Fibroblast of the aortic adventitia (primary cell): ENCODE measurements around the gene TREH. TPM values are rescaled to one million over a fixed set of nuclear protein-coding genes. Genes with fewer than 3 reads are reported as not detected.
"Not testable (repeated sequence)": the region's sequence is repeated elsewhere in the genome, so short reads cannot be mapped to it uniquely, and the experiment has no call there.

Experiments
- DNase-seq: peaks from one replicate; pipeline ENCODE4 v3.0.0-alpha.2; 2010; ENCODE audit warnings: low read depth
- H3K4me3 ChIP-seq: 2 replicates; pipeline ENCODE4 v1.5.1; 2011; ENCODE audit warnings: low read depth, mild to moderate bottlenecking, control low read depth, low read length, moderate library complexity
- total RNA-seq: library from RNA; depleted of rRNA; stranded (reverse); fragments of >200 nt; gene quantifications from 2 replicates; pipeline ENCODE4 v1.2.3, GENCODE V29; 2012; ENCODE audit warnings: low replicate concordance
- TF ChIP-seq, protein P1 (sequence below): IDR thresholded peaks from 2 replicates; pipeline ENCODE4 v1.5.1; 2011; ENCODE audit warnings: mild to moderate bottlenecking, low read length, control low read depth, inconsistent platforms; ENCODE audit not compliant: insufficient read depth

The TREH gene
- total RNA-seq, 1 donor: not detected

DNA sequence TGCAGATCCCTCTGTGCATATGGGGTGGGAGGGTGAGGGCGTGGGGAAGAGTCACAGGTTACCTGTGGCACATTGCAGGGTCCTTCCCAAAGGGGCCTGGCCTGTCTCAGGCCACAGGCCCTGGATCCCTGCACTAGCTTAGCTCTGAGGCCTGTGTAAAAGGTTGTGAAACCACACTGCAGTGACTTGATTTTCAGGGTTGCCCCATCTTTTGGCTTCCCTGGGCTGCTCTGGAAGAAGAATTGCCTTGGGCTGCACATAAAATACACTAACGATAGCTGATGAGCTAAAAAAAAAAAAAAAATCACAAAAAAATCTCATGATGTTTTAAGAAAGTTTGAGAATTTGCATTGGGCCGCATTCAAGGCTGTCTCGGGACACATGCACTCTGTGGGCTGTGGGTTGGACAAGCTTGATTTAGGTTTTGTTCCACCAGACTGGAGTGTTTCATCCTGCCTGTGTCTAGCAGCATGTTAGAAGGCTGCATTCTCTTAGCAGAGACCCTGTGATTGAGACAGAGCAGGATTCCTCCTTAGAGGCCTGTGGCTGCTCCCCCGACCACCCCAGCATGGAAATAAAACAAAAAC lies 35.9 kb upstream of the TREH start:
- TF ChIP-seq, protein P1, sequence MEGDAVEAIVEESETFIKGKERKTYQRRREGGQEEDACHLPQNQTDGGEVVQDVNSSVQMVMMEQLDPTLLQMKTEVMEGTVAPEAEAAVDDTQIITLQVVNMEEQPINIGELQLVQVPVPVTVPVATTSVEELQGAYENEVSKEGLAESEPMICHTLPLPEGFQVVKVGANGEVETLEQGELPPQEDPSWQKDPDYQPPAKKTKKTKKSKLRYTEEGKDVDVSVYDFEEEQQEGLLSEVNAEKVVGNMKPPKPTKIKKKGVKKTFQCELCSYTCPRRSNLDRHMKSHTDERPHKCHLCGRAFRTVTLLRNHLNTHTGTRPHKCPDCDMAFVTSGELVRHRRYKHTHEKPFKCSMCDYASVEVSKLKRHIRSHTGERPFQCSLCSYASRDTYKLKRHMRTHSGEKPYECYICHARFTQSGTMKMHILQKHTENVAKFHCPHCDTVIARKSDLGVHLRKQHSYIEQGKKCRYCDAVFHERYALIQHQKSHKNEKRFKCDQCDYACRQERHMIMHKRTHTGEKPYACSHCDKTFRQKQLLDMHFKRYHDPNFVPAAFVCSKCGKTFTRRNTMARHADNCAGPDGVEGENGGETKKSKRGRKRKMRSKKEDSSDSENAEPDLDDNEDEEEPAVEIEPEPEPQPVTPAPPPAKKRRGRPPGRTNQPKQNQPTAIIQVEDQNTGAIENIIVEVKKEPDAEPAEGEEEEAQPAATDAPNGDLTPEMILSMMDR: no peak
- H3K4me3 ChIP-seq: no peak overlapping the region
- peak; percentile 58 for DNase-seq

DNA sequence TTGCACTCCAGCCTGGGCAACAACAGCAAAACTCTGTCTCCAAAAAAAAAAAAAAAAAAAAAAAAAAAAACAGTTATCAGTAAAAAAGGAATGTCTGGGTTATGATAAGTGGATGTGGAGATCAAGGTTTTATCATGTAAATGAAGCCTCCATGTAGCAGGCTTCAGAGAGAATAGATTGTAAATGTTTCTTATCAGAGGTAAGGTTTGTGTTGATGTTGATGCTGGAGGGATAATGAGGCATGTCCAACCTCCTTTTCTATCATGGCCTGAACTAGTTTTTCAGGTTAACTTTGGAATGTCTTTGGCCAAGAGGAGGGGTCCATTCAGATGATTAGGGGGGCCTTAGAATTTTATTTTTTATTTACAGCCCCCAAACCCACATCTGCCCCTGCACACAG lies 35.4 kb upstream of the TREH start:
- TF ChIP-seq, protein P1: no peak
- no peak overlapping the region for H3K4me3 ChIP-seq
- DNase-seq: no peak

DNA sequence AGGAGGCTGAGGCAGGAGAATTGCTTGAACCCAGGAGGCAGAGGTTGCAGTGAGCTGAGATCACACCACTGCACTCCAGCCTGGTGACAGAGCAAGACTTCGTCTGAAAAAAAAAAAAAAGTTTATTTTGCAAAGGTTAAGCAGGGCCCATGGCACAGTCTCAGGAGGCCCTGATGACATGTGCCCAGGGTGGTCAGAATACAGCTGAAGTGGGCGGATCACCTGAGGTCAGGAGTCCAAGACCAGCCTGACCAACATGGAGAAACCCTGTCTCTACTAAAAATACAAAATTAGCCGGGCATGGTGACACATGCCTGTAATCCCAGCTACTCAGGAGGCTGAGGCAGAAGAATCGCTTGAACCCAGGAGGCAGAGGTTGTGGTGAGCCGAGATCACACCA lies 35.0 kb upstream of the TREH start:
- DNase-seq, H3K4me3 ChIP-seq: not testable (repeated sequence)

DNA sequence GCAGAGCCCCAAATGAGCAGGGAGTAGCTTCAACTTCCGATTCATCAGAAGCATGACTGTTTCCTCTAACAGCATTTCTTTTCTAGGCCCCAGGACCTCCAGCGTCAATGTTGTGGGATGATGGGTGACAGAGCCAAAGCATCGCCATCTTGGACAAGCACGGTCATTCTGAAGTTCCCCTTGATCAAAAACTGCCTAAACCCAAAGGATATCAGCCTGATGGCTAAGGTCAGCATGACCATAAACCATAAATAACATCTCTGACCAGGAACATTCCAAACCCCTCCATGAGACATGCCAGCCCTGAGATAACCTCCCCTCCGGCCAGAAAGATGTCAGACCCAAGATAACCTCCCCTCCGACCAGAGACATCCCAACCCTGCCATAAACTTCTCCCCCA lies 28.8 kb upstream of the TREH start:
- TF ChIP-seq, protein P1: no peak
- no peak overlapping the region for H3K4me3 ChIP-seq
- DNase-seq: no peak

DNA sequence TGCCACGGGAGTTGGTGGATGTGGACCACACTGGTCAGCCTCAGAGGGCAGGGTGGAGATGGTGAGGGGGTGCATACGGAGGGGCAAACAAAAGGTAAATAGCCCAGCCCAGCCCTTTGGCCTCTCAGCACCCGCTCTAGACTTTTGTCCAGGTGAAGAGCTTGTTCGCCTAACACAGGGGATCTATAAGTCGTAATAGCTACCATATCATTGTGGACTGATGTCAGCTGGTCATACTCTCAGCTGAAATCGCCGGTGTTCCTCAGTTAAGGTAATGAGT lies 27.0 kb upstream of the TREH start:
- TF ChIP-seq, protein P1: no peak
- no peak overlapping the region for H3K4me3 ChIP-seq
- no peak for DNase-seq

DNA sequence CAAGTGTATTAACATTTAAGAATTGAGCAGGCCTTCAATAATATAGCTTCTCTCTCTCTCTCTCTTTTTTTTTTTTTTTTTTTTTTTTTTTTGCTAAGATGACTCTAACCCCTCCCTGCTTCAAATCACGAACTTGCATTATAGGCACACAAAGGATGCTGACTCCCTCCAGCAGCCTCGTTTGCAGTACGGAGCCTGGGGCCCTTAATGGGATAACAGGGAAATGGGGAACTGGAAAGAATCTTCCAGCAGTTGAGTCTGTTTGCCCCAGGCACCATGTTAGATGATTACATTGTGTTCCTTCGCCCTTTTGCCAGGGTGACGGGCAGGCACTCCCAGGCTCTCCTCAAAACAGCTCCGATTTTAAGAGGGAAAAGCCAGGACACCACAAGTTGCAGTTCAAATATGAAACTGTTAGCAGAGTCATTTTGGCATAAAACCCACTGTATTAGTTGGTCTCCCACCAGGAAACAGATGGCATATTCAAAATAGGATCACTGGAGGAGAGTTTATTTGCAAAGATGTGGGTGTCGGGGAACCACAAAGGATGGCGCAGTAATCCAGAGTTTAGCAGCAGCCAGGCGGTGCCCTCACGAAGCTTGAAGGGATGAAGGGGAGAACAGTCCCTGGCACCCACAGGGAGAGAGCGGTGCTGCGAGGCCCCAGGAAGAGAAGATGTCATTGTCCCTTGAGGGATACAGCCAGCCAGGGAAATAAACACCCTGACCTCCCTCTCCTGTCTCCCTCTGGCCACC lies 26.5 kb upstream of the TREH start:
- TF ChIP-seq, protein P1: no peak
- H3K4me3 ChIP-seq: no peak overlapping the region
- no peak for DNase-seq

DNA sequence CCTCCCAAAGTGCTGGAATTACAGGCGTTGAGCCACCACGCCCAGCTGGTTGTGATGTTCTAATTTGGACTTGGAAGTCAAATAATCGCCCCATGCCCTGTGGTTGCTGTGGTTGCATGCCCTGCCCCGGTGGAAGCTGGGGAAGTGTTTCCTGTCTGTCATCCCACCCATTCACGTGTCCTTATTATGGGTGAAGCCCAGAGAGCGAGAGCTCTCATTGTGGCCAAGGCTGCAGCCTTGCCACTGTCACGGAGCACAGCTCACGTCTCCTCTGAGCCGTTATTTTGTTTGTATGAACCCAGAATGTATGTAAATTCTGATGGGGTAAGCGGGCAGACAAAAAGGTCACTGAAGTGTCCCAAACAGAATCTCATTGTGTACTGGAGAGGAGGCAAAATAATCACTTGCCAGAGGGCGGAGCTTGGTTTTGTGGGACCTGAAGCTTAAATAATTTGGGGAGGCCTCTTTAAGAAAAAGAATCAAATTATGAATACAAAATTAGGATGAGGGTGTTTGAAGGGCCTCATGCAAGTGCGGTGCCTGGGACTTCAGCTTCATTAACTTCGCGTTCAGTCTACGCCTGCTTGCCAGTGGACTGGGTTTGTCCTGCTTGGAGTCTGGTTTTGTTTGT lies 25.8 kb upstream of the TREH start:
- DNase-seq: no peak
- H3K4me3 ChIP-seq: no peak overlapping the region
- TF ChIP-seq, protein P1: no peak
